Activated naive CD4-positive, alpha-beta T cell treated with anti-CD3 and anti-CD28 coated beads, Interleukin-2, amount 50 U/mL, for 72 hours (primary cell): Measurements from ENCODE around the gene TPGS1. TPM values are rescaled to one million over a fixed set of nuclear protein-coding genes. Genes with fewer than 3 reads are reported as not detected.

Experiments used
- ATAC-seq, 2 donors: fragments of 150-1000 bp; cut with Tn5 transposase; 2 replicates each; pipeline ENCODE4 v1.10.0; 2021; ENCODE audit warnings: mild to moderate bottlenecking in 2 of 2, moderate library complexity in 2 of 2
- DNase-seq, 2 donors: peaks; one replicate each; pipeline ENCODE4 v3.0.0; 2021 to 2022; ENCODE audit warnings: low spot score in 2 of 2
- H3K27ac Mint-ChIP-seq, 2 donors: one replicate each; pipeline ENCODE4 v1.8.0; 2022; ENCODE audit warnings: mild to moderate bottlenecking in 2 of 2, mixed read lengths in 2 of 2
- H3K36me3 Mint-ChIP-seq, 2 donors: one replicate each; pipeline ENCODE4 v1.8.0; 2022; ENCODE audit warnings: mixed read lengths in 2 of 2
- H3K9me3 Mint-ChIP-seq, 2 donors: one replicate each; pipeline ENCODE4 v1.8.0; 2022; ENCODE audit warnings: mixed read lengths in 2 of 2
- total RNA-seq, 2 donors: library from RNA; stranded (reverse); gene quantifications; one replicate each; pipeline ENCODE4 v1.2.3, GENCODE V29; 2022

Gene TPGS1
- total RNA-seq, 2 donors from 2014 or later, result 5.9 to 10.2 TPM

DNA sequence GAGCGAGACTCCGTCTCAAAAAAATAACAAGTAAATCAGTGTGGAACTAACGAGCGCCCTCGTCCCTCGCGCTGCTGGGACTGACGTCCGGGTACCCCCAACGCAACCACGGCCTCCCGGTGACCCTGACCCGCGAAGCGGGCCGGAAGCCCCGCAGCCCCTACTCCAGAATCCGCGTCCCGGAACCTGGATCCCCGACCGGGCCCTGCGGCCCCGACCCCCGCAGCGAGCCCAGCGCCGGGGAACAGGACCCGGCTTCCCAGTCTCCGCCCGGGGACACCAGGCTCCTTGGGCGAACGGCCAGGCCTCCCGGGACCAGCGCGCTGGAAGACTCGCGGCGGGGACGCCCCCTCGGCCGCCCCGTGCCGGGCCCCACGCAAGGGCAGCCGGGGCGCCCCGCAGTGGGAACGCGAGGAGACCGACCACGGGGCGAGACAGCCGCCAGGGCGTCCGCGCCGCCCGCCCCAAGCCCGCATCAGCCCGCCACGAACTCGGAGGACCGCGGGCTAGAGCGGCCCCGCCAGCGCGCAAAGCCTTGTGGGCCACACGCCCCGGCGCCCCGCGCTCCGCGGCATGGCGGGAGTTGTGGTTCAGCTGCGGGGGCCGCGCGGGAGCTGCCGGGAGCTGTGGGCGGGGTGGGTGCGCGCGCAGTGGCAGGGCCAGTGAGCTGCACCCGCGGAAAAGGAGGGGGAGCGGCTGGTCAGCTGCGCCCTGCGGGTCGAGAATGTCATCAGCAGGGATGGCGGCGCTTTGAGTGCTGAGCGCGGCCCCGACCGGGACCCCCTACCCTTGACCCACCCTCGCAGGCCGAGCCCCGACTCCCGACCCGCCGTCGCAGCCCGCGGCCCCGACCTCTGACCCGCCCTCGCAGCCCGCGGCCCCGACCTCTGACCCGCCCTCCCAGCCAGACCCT lies 18.5 kb upstream of the TPGS1 start:
- peak; percentile 79 to 90 for DNase-seq
- Mint-ChIP-seq H3K36me3 (peaks cover 0 to 10% of the 10 kb centered on the region in 2 donors), H3K9me3 (peaks cover 0 to 3% of the 10 kb centered on the region in 2 donors), H3K27ac (peak overlapping the region; percentile 79 to 89)
- ATAC-seq, result peak; percentile 82 to 92

- Mint-ChIP-seq H3K27ac (peak overlapping the region in 1 of 2 donors; percentile 79), H3K9me3 (peaks cover 0 to 5% of the 10 kb centered on the region in 2 donors), H3K36me3 (peaks cover 0 to 10% of the 10 kb centered on the region in 2 donors)
- ATAC-seq (peak; percentile 3 to 14), DNase-seq (no peak)
These were observed 17.7 kb upstream of the TPGS1 start for GRCh38 chr19:489418-490196.

DNA sequence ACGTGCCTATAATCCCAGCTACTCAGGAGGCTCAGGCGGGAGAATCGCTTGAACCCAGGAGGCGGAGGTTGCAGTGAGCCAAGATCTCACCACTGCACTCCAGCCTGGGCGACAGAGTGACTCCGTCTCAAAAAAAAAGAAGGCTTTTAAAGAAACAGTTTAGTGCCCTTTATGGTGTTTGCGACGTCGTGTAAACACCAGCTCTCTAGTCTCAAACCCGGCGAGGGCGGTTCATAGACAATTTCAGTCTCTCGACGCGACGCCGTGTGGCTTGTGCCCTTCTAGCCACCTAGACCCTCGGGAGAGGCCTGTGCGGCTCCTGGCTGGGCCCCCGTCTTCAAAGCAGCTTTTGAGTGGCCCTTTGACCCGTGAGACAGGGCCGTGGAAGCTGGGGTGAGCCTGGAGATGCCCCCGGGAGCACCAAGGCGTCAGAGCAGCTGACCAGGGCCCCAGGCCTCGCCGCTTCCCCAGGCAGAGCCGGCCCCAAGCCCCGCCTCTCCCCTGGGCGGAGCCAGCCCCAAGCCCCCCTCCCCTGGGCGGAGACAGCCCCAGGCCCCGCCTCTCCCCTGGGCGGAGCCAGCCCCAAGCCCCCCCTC lies 16.1 kb upstream of the TPGS1 start:
- Mint-ChIP-seq H3K9me3 (peaks cover 0 to 5% of the 10 kb centered on the region in 2 donors), H3K27ac (no peak overlapping the region), H3K36me3 (peaks cover 0 to 10% of the 10 kb centered on the region in 2 donors)
- DNase-seq (no peak), ATAC-seq (no peak)

DNA sequence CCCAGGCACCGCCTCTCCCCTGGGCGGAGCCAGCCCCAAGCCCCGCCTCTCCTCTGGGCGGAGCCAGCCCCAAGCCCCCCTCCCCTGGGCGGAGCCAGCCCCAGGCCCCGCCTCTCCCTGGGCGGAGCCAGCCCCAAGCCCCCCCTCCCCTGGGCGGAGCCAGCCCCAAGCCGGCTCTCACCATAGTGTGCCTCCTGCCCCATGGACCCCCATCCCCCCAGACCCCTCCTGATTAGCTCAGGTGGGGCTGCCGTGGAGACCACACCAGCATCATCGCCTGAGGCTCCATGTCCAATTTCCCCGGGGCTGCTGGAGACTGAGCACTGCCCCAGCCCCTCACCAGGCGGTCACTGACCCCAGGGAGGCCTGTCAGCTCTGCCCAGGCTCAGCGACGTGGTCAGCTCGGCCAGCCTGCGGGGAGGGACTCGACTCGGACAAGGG lies 15.2 kb upstream of the TPGS1 start:
- peak in 1 of 2 donors; percentile 5 for ATAC-seq
- peaks cover 0 to 5% of the 10 kb centered on the region in 2 donors for H3K9me3 Mint-ChIP-seq
- H3K27ac Mint-ChIP-seq, result no peak overlapping the region

GRCh38 chr19:493391-494170 lies 13.7 kb upstream of the TPGS1 start:
- Mint-ChIP-seq H3K9me3 (peaks cover 0 to 5% of the 10 kb centered on the region in 2 donors), H3K27ac (peak overlapping the region in 1 of 2 donors; percentile 18)
- no peak for DNase-seq

More for the DNA sequence above, 15.2 kb upstream of the TPGS1 start:
- H3K36me3 Mint-ChIP-seq, result peaks cover 0 to 10% of the 10 kb centered on the region in 2 donors
- DNase-seq, result no peak

DNA sequence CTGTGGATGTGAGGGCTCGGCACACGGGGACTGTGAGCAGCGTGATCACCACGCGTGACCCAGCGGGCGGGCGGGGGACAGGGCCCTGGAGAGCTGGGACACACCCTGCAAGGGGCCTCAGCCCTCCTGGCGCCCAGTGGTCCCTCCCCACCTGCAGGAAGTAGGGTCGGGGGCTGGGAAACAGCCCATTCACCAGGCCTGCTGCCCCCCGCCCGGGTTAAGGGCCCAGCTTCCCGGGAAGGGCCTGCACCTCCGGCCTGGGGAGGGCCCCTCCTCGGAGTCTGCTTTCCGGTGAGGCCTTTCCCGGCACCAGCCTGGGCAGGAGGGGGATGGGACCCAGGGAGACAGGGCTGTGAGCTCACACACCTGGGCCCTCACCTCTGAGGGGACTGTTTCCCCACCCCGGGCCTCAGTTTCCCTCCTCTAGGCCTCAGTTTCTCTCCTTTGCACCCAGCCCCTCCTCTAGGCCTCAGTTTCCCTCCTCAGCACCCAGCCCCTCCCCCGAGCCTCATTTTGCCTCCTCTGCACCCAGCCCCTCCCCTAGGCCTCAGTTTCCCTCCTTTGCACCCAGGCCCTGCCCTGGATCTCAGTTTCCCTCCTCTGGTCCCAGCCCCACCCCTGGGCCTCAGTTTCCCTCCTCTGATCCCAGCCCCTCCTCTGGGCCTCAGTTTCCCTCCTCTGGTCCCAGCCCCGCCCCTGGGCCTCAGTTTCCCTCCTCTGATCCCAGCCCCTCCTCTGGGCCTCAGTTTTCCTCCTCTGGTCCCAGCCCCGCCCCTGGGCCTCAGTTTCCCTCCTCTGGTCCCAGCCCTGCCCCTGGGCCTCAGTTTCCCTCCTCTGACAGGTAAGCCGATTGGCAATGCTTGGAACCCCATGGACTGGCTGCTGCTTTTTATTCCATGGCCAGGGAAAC lies 12.9 kb upstream of the TPGS1 start:
- ATAC-seq (no peak), DNase-seq (no peak)
- peaks cover 3 to 5% of the 10 kb centered on the region in 2 donors for H3K36me3 Mint-ChIP-seq
- H3K27ac Mint-ChIP-seq, result peak overlapping the region in 1 of 2 donors; percentile 18
- H3K9me3 Mint-ChIP-seq, result peaks cover 0 to 5% of the 10 kb centered on the region in 2 donors

More at GRCh38 chr19:493391-494170, 13.7 kb upstream of the TPGS1 start:
- ATAC-seq, result no peak
- peaks cover 0 to 5% of the 10 kb centered on the region in 2 donors for H3K36me3 Mint-ChIP-seq

DNA sequence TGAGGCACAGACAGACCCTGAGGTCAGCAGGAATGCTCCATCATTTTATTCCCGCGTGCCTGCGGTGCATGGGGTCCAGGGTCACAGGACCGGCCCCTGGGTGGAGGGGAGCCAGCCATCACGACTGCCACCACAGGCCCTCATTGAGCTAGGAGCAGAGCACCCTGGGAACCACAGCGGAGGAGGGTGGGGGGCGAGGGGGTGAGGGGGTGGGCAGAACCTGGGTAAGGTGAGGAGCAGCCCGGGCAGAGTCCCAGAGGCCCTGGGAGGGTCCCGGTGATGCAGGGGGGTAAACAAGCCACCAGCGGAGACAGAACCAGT lies 12.3 kb upstream of the TPGS1 start:
- peaks cover 0 to 5% of the 10 kb centered on the region in 2 donors for H3K9me3 Mint-ChIP-seq
- no peak overlapping the region for H3K27ac Mint-ChIP-seq
- H3K36me3 Mint-ChIP-seq, result peaks cover 4 to 5% of the 10 kb centered on the region in 2 donors
- ATAC-seq, result no peak
- DNase-seq, result no peak

DNA sequence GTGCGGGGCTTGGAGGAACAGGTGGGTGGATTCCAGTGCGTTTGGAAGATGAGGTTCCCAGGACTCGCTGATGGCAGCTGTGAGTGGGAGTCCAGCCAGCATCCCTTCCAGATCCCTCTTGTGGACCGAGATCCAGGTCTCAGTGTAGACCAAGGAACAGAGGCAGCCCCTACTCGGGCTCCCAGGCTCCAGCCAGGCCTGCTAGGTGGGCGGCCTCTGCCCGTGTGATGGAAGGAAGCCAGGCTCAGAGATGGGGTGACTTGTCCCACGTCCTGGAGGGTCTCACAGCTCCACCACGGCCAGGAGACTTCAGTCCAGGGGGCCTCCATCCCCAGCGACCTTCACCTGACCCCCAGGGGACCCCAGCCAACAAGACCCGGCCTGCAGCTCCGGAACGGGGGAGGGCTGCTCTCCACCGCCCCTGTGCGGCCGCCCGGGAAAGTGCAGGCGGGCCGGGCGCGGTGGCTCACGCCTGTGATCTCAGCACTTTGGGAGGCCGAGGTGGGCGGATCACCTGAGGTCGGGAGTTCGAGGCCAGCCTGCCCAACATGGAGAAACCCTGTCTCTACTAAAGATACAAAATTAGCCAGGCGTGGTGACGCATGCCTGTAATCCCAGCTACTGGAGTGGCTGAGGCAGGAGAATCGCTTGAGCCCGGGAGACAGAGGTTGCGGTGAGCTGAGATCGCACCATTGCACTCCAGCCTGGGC lies 11.7 kb upstream of the TPGS1 start:
- DNase-seq (peak in 1 of 2 donors; percentile 87), ATAC-seq (peak; percentile 27 to 49)
- Mint-ChIP-seq H3K27ac (no peak overlapping the region), H3K36me3 (peaks cover 4 to 5% of the 10 kb centered on the region in 2 donors), H3K9me3 (peaks cover 0 to 5% of the 10 kb centered on the region in 2 donors)

DNA sequence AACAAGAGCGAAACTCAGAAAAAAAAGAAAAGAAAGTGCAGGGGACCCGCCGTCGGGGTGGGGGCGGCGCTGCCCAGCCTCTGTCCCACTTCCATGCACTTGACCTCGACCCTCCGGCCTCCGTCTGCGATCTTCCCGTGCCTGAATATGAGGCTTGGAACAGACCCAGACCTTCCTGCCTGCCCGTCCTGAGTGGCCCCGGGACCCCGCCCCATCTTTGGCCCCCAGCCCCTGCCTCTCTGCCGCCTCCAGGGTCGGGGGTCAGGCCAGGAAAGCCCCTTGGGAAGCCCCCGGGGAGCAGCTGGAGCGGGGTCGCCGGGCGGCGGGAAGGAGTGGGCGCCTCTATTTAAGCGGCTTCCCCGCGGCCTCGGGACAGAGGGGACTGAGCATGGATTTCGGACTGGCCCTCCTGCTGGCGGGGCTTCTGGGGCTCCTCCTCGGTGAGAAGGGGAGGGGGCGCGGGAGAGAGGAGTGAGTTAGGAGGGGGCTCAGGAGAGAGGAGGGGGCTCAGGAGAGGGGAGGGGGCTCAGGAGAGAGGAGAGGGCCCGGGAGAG lies 11.1 kb upstream of the TPGS1 start, which contains the start of gene MADCAM1:
Gene MADCAM1 (plus strand): TSS at position 375 of the 554 bp plus-strand sequence. CDS start 14 bp downstream, at position 389.
- ATAC-seq (no peak), DNase-seq (no peak)
- H3K36me3 Mint-ChIP-seq, result peaks cover 4 to 5% of the 10 kb centered on the region in 2 donors
- no peak within 1 kb of the TSS for H3K27ac Mint-ChIP-seq
- peaks cover 0 to 5% of the 10 kb centered on the region in 2 donors for H3K9me3 Mint-ChIP-seq

DNA sequence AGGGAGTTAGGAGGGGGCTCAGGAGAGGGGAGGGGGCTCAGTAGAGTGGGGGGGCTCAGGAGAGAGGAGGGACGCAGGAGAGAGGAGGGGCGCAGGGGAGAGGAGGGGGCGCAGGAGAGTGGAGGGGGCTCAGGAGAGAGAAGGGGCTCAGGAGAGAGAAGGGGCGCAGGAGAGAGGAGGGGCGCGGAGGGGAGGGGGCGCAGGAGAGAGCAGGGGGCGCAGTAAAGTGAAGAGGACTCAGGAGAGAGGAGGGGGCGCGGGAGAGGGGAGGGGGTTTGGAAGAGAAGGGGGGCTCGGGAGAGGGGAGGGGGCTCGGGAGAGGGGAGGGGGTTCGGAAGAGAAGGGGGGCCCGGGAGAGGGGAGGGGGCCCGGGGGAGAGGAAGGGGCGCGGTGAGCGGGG lies 10.3 kb upstream of the TPGS1 start:
- Mint-ChIP-seq H3K36me3 (peaks cover 4 to 5% of the 10 kb centered on the region in 2 donors), H3K27ac (no peak overlapping the region), H3K9me3 (peaks cover 0 to 5% of the 10 kb centered on the region in 2 donors)
- ATAC-seq (no peak), DNase-seq (no peak)

GRCh38 chr19:497491-497868 lies 9.8 kb upstream of the TPGS1 start:
- no peak overlapping the region for H3K27ac Mint-ChIP-seq
- H3K36me3 Mint-ChIP-seq, result peaks cover 4 to 5% of the 10 kb centered on the region in 2 donors
- peaks cover 0 to 5% of the 10 kb centered on the region in 2 donors for H3K9me3 Mint-ChIP-seq
- ATAC-seq, result peak in 1 of 2 donors; percentile 16
- no peak for DNase-seq

- ATAC-seq (peak; percentile 9 to 35), DNase-seq (no peak)
- peaks cover 0 to 5% of the 10 kb centered on the region in 2 donors for H3K9me3 Mint-ChIP-seq
- peaks cover 2 to 4% of the 10 kb centered on the region in 2 donors for H3K36me3 Mint-ChIP-seq
- no peak overlapping the region for H3K27ac Mint-ChIP-seq
These were observed 9.3 kb upstream of the TPGS1 start for GRCh38 chr19:497869-498510.

GRCh38 chr19:498511-498891 lies 8.8 kb upstream of the TPGS1 start:
- Mint-ChIP-seq H3K27ac (no peak overlapping the region), H3K36me3 (peaks cover 0 to 4% of the 10 kb centered on the region in 2 donors), H3K9me3 (peaks cover 0 to 4% of the 10 kb centered on the region in 2 donors)
- DNase-seq (no peak), ATAC-seq (peak in 1 of 2 donors; percentile 3)
